Peyer's patch (tissue), 4 donors: Measurements from ENCODE around the gene KCNMA1.

Experiments used
- POLR2A ChIP-seq, 2 donors: fragments of 450-650 bp; IDR thresholded peaks; one replicate each; pipeline ENCODE4 v1.5.1; 2017; ENCODE audit warnings: antibody characterized with exemption in 2 of 2, mild to moderate bottlenecking in 2 of 2, moderate library complexity in 2 of 2
- TF ChIP-seq, protein P1 (sequence below), 6 experiments: fragments of 450-650 bp in 4 of 6; fragments of 200-600 bp in 2 of 6; sonication (generic) in 1 of 6; IDR thresholded peaks; one replicate each; pipeline ENCODE4 v1.5.1; 2017 to 2019; ENCODE audit warnings: antibody characterized with exemption in 6 of 6, mild to moderate bottlenecking in 3 of 6, moderate library complexity in 1 of 6

- TF ChIP-seq, protein P1, sequence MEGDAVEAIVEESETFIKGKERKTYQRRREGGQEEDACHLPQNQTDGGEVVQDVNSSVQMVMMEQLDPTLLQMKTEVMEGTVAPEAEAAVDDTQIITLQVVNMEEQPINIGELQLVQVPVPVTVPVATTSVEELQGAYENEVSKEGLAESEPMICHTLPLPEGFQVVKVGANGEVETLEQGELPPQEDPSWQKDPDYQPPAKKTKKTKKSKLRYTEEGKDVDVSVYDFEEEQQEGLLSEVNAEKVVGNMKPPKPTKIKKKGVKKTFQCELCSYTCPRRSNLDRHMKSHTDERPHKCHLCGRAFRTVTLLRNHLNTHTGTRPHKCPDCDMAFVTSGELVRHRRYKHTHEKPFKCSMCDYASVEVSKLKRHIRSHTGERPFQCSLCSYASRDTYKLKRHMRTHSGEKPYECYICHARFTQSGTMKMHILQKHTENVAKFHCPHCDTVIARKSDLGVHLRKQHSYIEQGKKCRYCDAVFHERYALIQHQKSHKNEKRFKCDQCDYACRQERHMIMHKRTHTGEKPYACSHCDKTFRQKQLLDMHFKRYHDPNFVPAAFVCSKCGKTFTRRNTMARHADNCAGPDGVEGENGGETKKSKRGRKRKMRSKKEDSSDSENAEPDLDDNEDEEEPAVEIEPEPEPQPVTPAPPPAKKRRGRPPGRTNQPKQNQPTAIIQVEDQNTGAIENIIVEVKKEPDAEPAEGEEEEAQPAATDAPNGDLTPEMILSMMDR (IDR thresholded peaks at IDR 0.05) = no peak
- TF ChIP-seq POLR2A (IDR thresholded peaks at IDR 0.05) = no peak
Measured at GRCh38 chr10:76970711-76971519, 666.7 kb downstream of the KCNMA1 start.
